ENCODE results near the gene FRMD3. TPM values are rescaled to one million over a fixed set of nuclear protein-coding genes. Genes with fewer than 3 reads are reported as not detected.

FRMD3 gene
- total RNA-seq, 1 experiment from 2014 or later = 2.0 TPM

DNA sequence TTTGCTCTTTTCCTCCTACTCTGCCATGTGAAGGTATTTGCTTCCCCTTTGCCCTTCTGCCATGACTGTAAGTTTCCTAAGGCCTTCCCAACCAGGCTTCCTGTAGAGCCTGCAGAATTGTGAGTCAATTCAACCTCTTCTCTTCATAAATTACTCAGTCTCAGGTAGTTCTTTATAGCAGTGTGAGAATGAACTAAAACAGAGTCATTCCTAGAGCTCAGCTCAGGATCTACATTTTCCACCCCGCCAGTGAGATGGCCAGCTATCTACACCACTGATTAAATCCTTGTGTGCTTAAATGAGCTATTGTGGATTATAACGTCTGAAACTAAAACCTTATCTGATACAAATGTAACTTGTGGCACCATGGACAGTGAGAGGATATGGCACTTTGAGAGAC is 55.0 kb downstream of the FRMD3 start:
- in situ Hi-C loops (cut with HindIII; ENCODE audit: low pct_unique_long_range_greater_than_20kb, low sequenced_read_pairs) = no loop called here
- DNase-seq (ENCODE audit: low read depth) = no peak

DNA sequence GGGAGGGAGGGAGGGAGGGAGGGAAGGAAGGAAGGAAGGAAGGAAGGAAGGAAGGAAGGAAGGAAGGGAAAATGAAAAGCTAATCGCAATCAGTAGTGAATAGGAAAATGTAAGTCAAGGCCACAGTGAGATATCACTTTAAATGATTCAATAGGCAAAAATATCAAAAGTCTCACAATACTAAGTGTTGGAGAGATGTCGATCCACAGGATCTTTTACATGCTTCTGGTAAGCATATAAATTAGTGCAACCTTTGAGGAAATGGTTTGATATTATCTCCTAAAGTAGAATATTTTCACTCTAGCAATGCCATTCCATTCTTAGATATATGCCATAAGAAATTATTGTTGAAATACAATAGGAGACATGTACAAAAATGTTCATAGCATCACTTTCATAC is 58.4 kb downstream of the FRMD3 start:
- no peak for DNase-seq (ENCODE audit: low read depth)
- in situ Hi-C loops (cut with HindIII; ENCODE audit: low pct_unique_long_range_greater_than_20kb, low sequenced_read_pairs) = no loop called here

DNA sequence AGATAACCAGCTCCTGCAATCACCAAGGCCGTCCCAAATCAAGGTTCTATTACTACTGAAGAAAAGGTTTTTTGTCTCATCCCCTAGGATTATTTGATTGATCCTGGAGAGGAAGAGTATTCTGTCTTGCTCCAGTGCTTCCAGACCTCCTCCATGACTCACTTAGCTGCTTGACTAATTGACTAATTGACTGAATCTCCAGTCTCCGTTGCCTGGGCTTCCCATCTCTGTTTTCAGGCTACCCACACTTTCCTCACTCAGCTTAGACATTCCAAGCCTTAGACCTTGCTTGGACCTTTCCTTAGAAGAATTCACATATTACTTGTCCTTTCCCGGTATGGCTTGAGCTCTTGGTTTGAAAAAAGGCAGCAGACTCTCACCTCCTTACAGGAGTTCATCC is 60.6 kb downstream of the FRMD3 start:
- peak; percentile 21 for DNase-seq (ENCODE audit: low read depth)

DNA sequence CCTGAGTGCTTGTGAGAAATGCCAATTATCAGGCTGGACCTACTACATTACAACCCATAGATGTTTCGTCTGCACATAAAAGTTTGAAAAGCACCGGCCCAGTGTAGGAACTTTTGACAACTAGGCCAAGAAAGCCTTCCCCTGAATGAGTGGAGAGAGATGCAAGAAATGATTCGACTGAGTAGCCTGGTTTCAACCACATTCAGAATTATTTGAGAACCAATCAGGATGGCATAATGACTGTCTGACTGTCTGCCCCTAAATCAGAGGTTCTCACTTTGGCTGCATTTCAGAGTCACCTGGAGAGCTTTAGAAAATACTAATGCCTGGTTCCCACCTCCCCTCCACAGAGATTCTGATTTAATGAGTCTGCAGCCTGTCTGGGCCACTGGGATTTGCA is 61.1 kb downstream of the FRMD3 start:
- in situ Hi-C loops (cut with HindIII; ENCODE audit: low pct_unique_long_range_greater_than_20kb, low sequenced_read_pairs) = no loop called here

More for the DNA sequence above, 60.6 kb downstream of the FRMD3 start:
- in situ Hi-C loops (cut with HindIII; ENCODE audit: low pct_unique_long_range_greater_than_20kb, low sequenced_read_pairs) = no loop called here

DNA sequence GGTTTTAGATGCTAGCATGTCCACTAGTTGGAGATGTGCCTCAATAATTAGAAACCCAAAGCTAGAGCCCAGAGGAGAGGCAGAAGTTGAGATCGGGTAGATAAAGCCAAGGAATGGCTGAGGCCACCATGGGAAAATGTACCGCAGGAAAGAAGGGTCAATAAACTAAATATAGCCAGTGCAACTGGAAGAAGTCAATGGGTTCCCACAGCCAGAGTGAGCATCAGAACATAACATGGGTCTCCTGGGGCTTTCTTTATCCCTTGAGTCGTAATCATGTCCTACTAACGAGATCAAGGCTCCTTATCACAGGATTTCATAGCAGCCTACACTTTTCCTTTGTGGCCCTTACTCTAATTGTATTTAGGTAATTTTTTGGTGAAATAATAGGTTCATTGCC is 61.7 kb downstream of the FRMD3 start:
- no peak for DNase-seq (ENCODE audit: low read depth)
- in situ Hi-C loops (cut with HindIII; ENCODE audit: low pct_unique_long_range_greater_than_20kb, low sequenced_read_pairs) = no loop called here

More for the DNA sequence above, 61.1 kb downstream of the FRMD3 start:
- no peak for DNase-seq (ENCODE audit: low read depth)

DNA sequence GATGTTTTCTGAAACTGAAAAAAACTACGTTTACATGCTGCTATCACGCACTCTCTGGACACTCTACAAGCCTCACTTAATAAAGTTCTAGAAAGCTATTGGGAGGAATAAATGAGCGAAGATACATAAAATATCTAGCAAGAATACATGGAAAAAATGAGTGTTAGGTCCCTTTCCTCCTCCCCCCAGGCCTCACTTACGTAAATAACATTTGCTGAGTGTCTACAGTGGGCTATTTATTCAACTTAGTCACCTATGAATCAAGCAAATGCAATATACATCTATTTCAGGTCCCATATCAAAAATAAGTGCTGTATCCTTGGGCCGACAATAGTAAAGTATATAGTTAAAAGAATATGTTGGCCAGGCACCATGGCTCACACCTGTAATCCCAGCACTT is 62.5 kb downstream of the FRMD3 start:
- in situ Hi-C loops (cut with HindIII; ENCODE audit: low pct_unique_long_range_greater_than_20kb, low sequenced_read_pairs) = no loop called here

DNA sequence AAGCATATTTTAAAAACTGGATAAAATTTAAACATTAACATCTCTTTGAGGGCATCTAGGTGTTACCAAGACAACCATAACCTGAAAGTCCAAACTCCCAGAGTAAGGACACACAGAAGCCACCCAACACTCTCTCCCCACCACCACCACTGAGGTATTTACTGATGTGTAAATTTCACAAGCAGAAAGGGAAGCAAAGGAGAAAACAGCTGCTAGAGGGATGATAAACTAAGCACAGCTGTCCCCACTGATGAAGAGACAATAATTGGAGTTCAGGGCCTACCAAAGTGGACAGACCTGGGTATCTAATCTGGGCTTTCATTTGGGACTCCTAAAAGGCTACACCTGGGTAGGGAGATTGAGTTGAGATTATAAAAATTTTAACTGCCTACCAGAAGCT is 63.6 kb downstream of the FRMD3 start:
- in situ Hi-C loops (cut with HindIII; ENCODE audit: low pct_unique_long_range_greater_than_20kb, low sequenced_read_pairs) = no loop called here
- no peak for DNase-seq (ENCODE audit: low read depth)

More for the DNA sequence above, 62.5 kb downstream of the FRMD3 start:
- DNase-seq (ENCODE audit: low read depth) = no peak

DNA sequence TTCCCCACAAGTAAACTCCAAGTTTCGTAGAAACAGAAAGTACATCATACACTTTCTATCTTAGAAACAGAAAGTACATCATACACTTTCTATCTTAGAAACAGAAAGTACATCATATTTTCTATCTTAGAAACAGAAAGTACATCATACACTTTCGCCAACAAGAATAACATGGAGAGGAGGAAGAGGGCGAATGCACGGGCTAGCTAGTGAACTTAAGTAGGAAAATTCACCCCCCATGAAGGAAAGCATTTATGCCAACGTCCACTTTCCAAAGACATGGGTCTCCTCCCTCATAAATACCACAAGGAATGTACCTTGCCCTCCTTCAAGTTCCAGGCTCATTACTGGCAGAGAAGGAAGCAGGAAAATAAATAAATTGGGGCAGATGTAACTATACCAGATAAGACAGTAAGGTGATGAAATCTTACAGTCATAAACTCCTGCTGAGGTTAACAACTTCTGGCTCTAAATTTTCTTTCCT is 64.7 kb downstream of the FRMD3 start:
- in situ Hi-C loops (cut with HindIII; ENCODE audit: low pct_unique_long_range_greater_than_20kb, low sequenced_read_pairs) = no loop called here
- DNase-seq (ENCODE audit: low read depth) = no peak

DNA sequence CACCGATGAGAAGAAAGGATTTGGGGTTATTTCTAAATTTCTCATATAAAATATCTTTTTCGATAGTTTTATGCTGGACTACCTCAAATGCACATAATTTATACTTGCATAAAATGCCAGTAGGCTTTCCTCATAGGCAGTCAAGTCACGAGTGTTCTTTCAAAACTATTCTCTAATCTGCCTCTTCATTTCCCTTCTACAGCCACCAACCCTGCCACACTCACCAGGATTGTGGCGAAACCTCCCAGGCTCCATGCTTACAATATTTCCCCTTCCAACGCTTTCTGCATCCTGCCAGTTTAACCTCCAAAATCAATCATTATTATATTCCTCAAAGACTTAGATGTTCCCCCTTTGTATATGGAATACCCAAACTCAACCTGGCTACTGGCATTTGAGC is 65.4 kb downstream of the FRMD3 start:
- DNase-seq (ENCODE audit: low read depth) = no peak

DNA sequence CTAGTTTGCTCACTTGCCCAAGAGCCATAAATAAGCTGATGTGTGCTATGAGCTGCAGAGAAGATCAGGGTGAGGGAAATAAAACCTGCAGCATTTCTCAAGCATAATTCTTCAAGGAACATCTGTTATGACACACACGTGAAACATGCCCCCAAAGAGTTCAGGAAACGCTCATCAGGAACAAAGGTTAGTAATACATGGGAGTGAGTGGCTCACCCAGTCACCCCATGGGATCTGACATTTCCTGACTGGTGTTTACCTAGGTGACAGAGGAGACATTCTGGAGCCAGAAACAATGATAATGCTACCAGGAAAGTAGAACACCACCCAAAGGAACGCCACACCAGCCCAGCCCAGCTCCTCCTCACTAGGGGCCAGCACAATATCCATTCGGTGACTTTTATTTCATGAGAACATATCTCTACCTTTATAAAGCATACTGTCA is 66.0 kb downstream of the FRMD3 start:
- peak; percentile 18 for DNase-seq (ENCODE audit: low read depth)
- in situ Hi-C loops (cut with HindIII; ENCODE audit: low pct_unique_long_range_greater_than_20kb, low sequenced_read_pairs) = no loop called here

More for the DNA sequence above, 65.4 kb downstream of the FRMD3 start:
- in situ Hi-C loops (cut with HindIII; ENCODE audit: low pct_unique_long_range_greater_than_20kb, low sequenced_read_pairs) = no loop called here

DNA sequence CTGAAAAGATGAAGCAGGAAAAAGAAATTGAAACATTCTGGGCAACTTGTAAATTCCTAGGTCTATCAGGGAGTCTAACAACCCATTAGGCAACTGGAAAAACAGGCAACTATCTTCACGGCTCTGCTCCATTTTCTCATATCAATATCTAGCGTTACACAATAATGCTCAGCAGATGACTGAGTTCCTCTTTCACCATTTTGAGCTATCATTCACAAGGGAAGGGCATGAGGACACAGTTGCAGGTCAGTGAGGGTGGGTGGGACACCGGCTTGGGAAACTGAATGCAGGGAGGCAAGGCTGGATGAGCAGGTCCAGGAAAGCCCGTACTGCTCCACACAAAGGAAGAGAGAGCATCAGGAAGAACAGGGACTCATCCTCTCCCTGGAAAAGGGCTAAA is 67.0 kb downstream of the FRMD3 start:
- in situ Hi-C loops (cut with HindIII; ENCODE audit: low pct_unique_long_range_greater_than_20kb, low sequenced_read_pairs) = no loop called here
- DNase-seq (ENCODE audit: low read depth) = no peak

DNA sequence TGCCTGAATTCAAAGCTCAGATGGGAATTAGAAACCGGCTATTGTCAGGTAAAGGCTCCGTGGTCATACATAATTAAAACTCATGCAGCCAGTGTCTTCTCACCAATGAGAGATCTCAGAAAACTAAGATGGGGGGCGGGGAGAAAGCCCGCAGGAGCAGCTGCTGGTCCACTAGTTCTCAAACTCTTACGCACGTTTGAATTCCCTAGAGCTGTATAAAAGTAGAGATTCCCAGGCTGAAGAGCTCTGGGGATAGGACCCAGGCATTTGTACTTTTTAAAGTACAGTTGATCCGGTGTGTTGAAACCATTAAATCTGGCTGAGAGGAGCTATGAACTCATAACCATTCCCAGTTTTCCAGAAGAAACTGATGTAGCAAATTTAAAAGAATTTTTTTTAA is 68.5 kb downstream of the FRMD3 start:
- no peak for DNase-seq (ENCODE audit: low read depth)
- in situ Hi-C loops (cut with HindIII; ENCODE audit: low pct_unique_long_range_greater_than_20kb, low sequenced_read_pairs) = no loop called here

DNA sequence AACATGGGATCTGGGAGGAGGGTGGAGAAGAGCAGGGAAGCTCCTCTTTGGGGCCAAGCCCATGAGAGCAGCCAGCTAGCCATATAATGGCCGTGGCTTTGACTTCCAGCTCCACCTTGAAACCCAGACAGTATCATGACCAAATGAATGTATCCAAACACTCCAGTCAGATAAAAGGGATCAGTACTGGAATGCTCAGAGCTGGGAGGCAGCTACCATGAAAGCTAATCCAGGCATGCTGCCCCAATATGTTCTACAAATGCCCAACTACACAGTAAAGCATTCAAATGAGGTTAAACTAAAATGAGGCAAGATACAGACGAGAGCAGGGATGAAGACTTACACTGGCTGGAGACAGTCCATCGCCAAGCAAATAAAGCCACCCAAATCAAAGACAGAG is 69.4 kb downstream of the FRMD3 start:
- in situ Hi-C loops (cut with HindIII; ENCODE audit: low pct_unique_long_range_greater_than_20kb, low sequenced_read_pairs) = no loop called here
- DNase-seq (ENCODE audit: low read depth) = no peak

DNA sequence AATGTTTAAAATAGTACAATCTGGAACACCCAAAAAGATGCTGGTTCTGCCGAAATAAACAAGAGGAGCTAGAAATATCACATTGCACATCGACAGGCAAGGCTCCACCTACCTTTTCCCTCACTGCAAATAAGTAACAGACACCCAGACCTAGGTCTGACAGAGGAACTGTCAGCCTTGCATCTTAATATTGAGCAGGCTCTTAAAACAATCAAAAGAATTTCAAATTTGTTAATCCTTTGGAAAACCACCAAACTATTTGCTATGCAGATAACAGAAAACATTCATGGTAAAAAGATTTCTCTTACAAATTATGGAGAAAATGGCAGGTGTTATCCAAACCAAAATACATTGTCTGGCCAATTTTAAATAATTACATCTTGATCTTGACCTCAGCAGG is 71.3 kb downstream of the FRMD3 start:
- DNase-seq (ENCODE audit: low read depth) = no peak
- in situ Hi-C loops (cut with HindIII; ENCODE audit: low pct_unique_long_range_greater_than_20kb, low sequenced_read_pairs) = no loop called here

DNA sequence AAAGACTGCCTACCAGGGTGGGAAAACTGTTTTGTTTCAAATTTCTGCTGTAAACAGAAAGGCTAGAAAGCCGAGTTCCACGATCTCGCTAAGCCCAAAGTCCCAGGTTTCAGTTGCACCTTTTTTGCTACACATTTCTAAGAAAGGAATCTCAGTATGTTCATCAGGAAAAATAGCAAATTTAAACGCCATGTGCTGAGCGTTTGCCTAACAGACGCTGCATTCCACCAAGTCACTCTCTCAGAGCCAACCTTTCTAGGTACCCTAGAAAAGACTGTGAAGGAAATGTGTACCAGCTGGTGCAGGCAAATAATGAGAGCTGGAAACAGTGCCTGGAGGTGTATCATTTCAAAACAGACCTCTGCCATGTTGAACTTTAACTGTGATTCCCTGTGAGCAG is 71.8 kb downstream of the FRMD3 start:
- in situ Hi-C loops (cut with HindIII; ENCODE audit: low pct_unique_long_range_greater_than_20kb, low sequenced_read_pairs) = no loop called here
- DNase-seq (ENCODE audit: low read depth) = no peak

DNA sequence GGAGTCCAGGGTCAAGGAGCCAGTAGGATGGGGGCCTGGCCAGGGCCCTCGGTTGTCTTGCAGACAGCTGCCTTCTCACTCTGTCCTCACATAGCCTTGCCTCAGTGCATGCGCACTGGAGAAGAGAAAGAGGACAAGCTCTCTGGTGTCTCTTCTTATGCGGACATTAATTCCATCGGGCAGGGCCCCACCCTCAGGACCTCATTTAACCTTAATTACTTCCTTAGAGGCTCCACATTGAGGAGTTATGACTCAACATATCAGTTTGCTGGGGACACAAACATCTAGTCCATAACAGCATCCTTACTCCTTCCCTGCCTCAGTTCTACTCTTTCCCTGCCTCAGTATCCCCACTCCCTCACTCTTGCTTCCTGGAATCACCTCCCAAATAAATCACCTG is 78.4 kb downstream of the FRMD3 start:
- in situ Hi-C loops (cut with HindIII; ENCODE audit: low pct_unique_long_range_greater_than_20kb, low sequenced_read_pairs) = no loop called here

DNA sequence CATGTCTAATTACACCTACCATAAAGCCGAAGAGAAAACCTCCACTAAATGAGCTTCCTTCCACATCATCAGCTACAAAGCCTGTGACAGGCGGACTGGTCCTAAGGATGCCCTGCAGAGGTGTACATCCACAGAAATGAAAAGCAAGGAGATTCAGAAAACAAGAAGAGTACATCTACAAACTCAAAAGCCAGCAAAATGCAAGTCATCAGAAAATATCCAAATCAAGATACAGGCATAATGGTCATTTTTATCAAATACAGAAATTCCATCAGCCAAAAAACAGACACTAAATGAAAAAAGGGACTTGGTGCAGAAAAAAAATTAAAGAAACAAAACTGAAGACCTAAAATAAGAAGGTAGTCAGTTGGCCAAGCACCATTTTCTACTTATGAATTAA is 79.7 kb downstream of the FRMD3 start:
- in situ Hi-C loops (cut with HindIII; ENCODE audit: low pct_unique_long_range_greater_than_20kb, low sequenced_read_pairs) = no loop called here
- DNase-seq (ENCODE audit: low read depth) = no peak

More for the DNA sequence above, 78.4 kb downstream of the FRMD3 start:
- DNase-seq (ENCODE audit: low read depth) = no peak

DNA sequence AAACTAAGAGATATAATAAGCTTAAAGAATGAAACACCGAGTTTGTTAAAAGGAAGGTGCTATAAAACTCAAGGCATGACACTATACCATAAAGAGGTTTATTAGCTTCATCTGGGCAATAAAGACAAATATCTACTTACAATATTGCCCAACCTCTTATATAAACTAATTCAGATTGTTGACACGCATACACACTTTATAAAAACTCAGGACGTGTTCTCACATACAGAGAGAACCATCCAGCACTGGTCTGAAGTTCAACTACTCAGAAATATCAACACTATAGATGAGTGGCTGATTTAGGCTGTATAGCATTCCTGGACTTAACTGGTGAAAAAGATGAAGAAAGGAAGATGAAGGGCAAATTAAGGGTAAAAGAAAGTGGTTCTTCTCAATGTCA is 81.2 kb downstream of the FRMD3 start:
- no peak for DNase-seq (ENCODE audit: low read depth)
- in situ Hi-C loops (cut with HindIII; ENCODE audit: low pct_unique_long_range_greater_than_20kb, low sequenced_read_pairs) = no loop called here

DNA sequence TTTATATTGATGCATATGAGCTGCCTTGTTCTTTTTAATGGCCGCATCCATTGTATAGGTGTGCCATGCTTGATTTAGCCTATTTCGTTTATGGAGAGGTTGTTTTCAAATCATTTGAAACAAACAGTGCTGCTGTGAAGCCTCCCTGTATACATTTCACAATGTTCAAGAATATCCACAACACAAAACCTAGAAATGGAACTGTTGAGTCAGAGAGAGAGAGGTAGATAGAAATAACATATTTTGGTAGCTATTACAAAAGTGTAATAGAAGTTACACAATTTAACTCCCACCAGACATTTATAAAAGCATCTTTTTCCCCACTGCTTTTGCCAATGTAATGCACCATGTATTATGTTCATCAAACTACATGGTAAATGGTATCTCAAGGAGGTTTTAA is 82.0 kb downstream of the FRMD3 start:
- no peak for DNase-seq (ENCODE audit: low read depth)
- in situ Hi-C loops (cut with HindIII; ENCODE audit: low pct_unique_long_range_greater_than_20kb, low sequenced_read_pairs) = no loop called here

DNA sequence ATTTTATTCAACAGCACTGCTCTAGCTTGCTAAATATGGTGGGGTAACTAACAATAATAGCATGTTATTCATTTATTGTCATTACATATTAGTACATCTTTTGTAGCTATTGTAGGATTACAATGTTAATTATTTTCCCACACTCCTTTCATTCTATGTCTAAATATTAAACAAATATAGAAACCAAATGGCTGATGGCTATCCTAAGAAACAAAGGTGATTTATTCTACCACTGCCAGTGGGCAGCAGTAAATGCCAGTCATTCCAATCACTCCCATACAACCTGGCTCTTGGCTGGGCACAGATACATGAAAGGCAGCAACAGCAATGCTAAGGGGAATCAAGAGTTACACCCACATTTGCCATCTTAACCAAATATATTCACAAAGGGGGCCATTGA is 84.1 kb downstream of the FRMD3 start:
- in situ Hi-C loops (cut with HindIII; ENCODE audit: low pct_unique_long_range_greater_than_20kb, low sequenced_read_pairs) = no loop called here
- DNase-seq (ENCODE audit: low read depth) = no peak

DNA sequence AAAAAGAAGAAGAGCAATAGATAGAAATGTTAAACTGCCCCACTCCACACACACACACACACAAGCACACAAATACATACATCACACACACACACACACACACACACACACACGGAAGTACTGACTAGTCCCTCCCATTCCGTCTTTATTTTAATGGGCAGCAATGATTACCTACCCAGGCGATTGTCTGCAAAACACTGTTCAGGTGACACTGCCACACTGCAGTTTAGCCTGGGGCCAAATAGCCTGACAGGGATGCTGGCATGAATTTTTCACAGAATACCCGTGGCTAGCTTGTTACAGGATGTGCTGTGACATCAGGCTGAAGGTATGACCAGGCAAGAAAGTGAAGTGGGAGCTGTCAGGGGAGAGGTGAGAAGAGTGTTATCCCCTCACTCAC is 86.9 kb downstream of the FRMD3 start:
- no peak for DNase-seq (ENCODE audit: low read depth)
- in situ Hi-C loops (cut with HindIII; ENCODE audit: low pct_unique_long_range_greater_than_20kb, low sequenced_read_pairs) = no loop called here
